Heart left ventricle (tissue), 16 donors: ENCODE measurements around the gene AHNAK2. TPM values are rescaled to one million over a fixed set of nuclear protein-coding genes. Genes with fewer than 3 reads are reported as not detected.

Source experiments
- ATAC-seq, 4 donors: fragments of 200-7000 bp; cut with Tn5 transposase; one replicate each; pipeline ENCODE4 v1.9.1; 2020 to 2022; ENCODE audit warnings: moderate library complexity in 4 of 4, mild to moderate bottlenecking in 3 of 4, moderate number of reproducible peaks in 1 of 4
- DNase-seq, 5 donors: peaks; one replicate each; pipeline ENCODE4 v3.0.0-alpha.2; 2020
- H3K27ac ChIP-seq, 12 donors: fragments of 200-600 bp; sonication (generic) in 4 of 12; one replicate each; pipeline versions ENCODE4 v1.5.0 to v1.8.0; 2016 to 2022; ENCODE audit warnings: mild to moderate bottlenecking in 2 of 12
- H3K27me3 ChIP-seq, 9 donors: fragments of 200-600 bp; sonication (generic) in 2 of 9; one replicate each; pipeline versions ENCODE4 v1.5.1 to v1.8.0; 2016 to 2022; ENCODE audit warnings: mild to moderate bottlenecking in 3 of 9
- H3K36me3 ChIP-seq, 9 donors: fragments of 200-600 bp; sonication (generic) in 2 of 9; one replicate each; pipeline versions ENCODE4 v1.5.0 to v1.8.0; 2018 to 2022; ENCODE audit warnings: mild to moderate bottlenecking in 2 of 9
- H3K4me1 ChIP-seq, 12 donors: fragments of 200-600 bp; sonication (generic) in 4 of 12; one replicate each; pipeline versions ENCODE4 v1.5.0 to v1.8.0; 2016 to 2022; ENCODE audit warnings: mild to moderate bottlenecking in 3 of 12
- H3K4me3 ChIP-seq, 12 donors: fragments of 200-600 bp; sonication (generic) in 4 of 12; one replicate each; pipeline versions ENCODE4 v1.5.0 to v1.8.0; 2017 to 2022; ENCODE audit warnings: mild to moderate bottlenecking in 9 of 12, moderate library complexity in 4 of 12
- H3K9me3 ChIP-seq, 12 donors: fragments of 200-600 bp; sonication (generic) in 4 of 12; one replicate each; pipeline versions ENCODE4 v1.5.0 to v1.8.0; 2016 to 2022; ENCODE audit warnings: mild to moderate bottlenecking in 1 of 12
- POLR2A ChIP-seq, 2 donors: fragments of 450-650 bp; IDR thresholded peaks; one replicate each; pipeline ENCODE4 v1.6.1; 2017; ENCODE audit warnings: antibody characterized with exemption in 2 of 2, mild to moderate bottlenecking in 2 of 2, moderate library complexity in 2 of 2
- WGBS, 4 donors: extraction: QIAGEN DNeasy Blood & Tissue Kit in 2 of 4; methylation state at CpG; one replicate each; pipeline versions ENCODE4 v1.1.5 to v1.1.7; 2013 to 2018; 5-methylcytosine and 5-hydroxymethylcytosine counted together
- intact Hi-C, 10 donors: fragments of 100-400 bp; cut with DNase I; formaldehyde crosslinking; loops; one replicate each; pipeline versions ENCODE4 v1.11.1 to v1.14.2; 2022
- polyA plus RNA-seq, 2 donors: library from polyadenylated mRNA; stranded (reverse); fragments of 200-250 nt; gene quantifications; one replicate each; pipeline ENCODE4 v1.2.3, GENCODE V29; 2013
- total RNA-seq, 9 donors: library from RNA; depleted of rRNA in 2 of 9; stranded (reverse); fragments of >200 nt in 2 of 9; fragmentation: NEBNext Ultra II Directional in 3 of 9; extraction: Animal tissue kit (Norgen Biotek cat#: 25700) in 3 of 9; gene quantifications; one replicate each; pipeline versions ENCODE4 v1.1.0 to v1.2.4, GENCODE V29; 2016 to 2023
- TF ChIP-seq, protein P1 (sequence below), 12 donors: fragments of 200-600 bp; sonication (generic) in 4 of 12; IDR thresholded peaks; one replicate each; pipeline versions ENCODE4 v1.5.0 to v1.8.0; 2018 to 2022; ENCODE audit warnings: antibody characterized with exemption in 12 of 12, mild to moderate bottlenecking in 5 of 12
- donor health status: ischemic (EF 13 %, LVEDD 7.1; RV severe dilation, severe dysfunction).
- donor health status: healthy with polysubstance abuse.
- donor health status: DM: no; HTN: yes; CAD: no.
- donor health status: DM: no; HTN: no; CAD: no.
- donor health status: ischemic (EF 25% LVEDD 6.9; RV normal size, moderate dysfunction).
- donor health status: ischemic (EF 25% LVEDD 5.7; RV mildly dilated, moderate dysfunction).
- donor health status: healthy.
- donor health status: DM: yes; HTN: yes; CAD: no.
- donor health status: ischemic (EF 35%, LVEDD 5.7; RV mildly dilated, moderate dysfunction).
- donor health status: nonischemic (EF 11% LVEDD 7.7; RV severe dilation, severe dysfunction).
- donor health status: DM: yes; HTN: yes; CAD: no.
- donor health status: PGD.
- donor health status: ischemic (EF 29% LVEDD 5.4; RV normal size, mild dysfunction).
- donor health status: nonischemic (EF 23%, LVEDD 6.1; RV moderate dilation, normal function).

Gene AHNAK2
- total and polyA plus RNA-seq, 11 donors, result 1.5 to 22.3 (median 2.9) TPM

DNA sequence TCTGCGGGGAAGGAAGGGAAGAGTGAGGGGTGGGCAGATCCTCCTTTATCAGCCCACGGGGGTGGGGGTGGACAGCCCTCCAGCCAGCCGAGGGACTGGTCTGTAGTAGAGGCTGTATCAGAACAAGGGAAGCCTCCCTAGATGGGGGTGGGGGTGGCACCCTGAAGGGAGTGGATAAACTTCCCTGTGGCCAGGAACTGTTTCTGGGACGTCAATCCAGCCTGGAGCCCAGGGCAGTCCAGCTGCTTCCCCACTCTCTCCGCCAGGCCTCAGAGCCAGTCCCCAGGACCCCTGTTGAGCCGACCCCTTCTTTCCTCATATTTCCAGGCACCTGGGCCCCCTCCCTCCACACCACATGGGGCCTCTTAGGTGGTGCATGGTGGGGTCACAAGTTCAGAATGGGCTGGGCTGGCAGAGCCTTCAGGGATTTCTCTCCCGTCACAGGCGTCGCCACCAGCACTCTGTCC, 46.8 kb downstream of the AHNAK2 start:
- ATAC-seq (no peak), DNase-seq (peak in 1 of 5 donors; percentile 11)
- no peaks in the 10 kb centered on the region for H3K36me3 ChIP-seq
- peaks cover 0 to 22% (median 5%) of the 10 kb centered on the region in 9 donors for H3K27me3 ChIP-seq
- WGBS, 4 donors, result 55 to 82% (median 59%) methylated on average over 3 to 9 of the region's 9 CpGs
- H3K27ac ChIP-seq, result peak overlapping the region in 1 of 12 donors; percentile 76
- peaks cover 0 to 19% (median 13%) of the 10 kb centered on the region in 12 donors for H3K4me1 ChIP-seq
- no peak overlapping the region for H3K4me3 ChIP-seq
- intact Hi-C loops, result loop anchor here in 2 of 10 donors (5.0 kb wide), 1 partner anchor 36 kb away; no protein-coding TSS in a partner anchor
- no peaks in the 10 kb centered on the region for H3K9me3 ChIP-seq
- no peak for TF ChIP-seq POLR2A (IDR thresholded peaks at IDR 0.05)
- TF ChIP-seq, protein P1, sequence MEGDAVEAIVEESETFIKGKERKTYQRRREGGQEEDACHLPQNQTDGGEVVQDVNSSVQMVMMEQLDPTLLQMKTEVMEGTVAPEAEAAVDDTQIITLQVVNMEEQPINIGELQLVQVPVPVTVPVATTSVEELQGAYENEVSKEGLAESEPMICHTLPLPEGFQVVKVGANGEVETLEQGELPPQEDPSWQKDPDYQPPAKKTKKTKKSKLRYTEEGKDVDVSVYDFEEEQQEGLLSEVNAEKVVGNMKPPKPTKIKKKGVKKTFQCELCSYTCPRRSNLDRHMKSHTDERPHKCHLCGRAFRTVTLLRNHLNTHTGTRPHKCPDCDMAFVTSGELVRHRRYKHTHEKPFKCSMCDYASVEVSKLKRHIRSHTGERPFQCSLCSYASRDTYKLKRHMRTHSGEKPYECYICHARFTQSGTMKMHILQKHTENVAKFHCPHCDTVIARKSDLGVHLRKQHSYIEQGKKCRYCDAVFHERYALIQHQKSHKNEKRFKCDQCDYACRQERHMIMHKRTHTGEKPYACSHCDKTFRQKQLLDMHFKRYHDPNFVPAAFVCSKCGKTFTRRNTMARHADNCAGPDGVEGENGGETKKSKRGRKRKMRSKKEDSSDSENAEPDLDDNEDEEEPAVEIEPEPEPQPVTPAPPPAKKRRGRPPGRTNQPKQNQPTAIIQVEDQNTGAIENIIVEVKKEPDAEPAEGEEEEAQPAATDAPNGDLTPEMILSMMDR (IDR thresholded peaks at IDR 0.05), result no peak

DNA sequence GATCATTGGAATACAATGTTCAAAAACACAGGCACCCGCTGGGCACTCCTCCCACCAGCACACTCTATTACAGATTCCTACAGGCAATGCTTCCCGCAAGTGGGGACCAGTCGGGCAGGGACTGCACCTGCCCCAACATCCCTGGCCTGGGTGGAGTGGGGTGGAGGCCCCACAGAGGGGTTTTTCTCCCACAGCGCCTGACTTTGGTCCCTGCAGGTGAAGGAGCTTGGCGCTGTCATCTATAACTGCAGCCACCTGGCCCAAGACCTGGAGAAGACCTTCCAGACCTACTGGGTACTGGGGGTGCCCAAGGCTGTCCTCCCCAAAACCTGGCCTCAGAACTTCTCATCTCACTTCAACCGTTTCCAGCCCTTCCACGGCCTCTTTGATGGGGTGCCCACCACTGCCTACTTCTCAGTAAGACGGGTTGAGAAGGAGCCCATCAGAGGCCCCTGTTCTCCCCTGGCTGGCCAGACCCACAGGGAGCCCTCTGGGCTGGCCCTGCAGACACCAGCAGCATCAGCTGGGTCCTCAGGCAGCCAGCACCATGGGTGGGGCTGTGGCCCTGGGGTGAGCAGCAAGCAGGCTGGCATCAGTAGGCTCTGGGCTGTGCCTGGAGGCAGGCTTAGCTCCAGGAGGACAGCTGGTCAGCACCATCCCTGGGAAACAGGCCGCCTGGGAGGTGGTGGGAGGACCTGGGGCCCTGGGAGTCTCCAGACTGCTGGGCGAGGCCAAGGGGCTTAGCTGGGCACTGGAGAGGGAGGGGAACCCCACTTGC, 47.5 kb downstream of the AHNAK2 start:
- peaks cover 0 to 24% (median 13%) of the 10 kb centered on the region in 12 donors for H3K4me1 ChIP-seq
- WGBS, 4 donors, result 86 to 96% (median 90%) methylated on average over 8 to 10 of the region's 10 CpGs
- peaks cover 0 to 22% (median 5%) of the 10 kb centered on the region in 9 donors for H3K27me3 ChIP-seq
- no peaks in the 10 kb centered on the region for H3K36me3 ChIP-seq
- H3K4me3 ChIP-seq, result no peak overlapping the region
- TF ChIP-seq, protein P1 (IDR thresholded peaks at IDR 0.05), result no peak
- TF ChIP-seq POLR2A (IDR thresholded peaks at IDR 0.05), result no peak
- ATAC-seq (no peak), DNase-seq (peak in 3 of 5 donors; percentile 4 to 53 (median 16))
- no peak overlapping the region for H3K27ac ChIP-seq
- H3K9me3 ChIP-seq, result no peaks in the 10 kb centered on the region
- intact Hi-C loops, result loop anchor here in 2 of 10 donors (5.0 kb wide), 1 partner anchor 37 kb away; no protein-coding TSS in a partner anchor

DNA sequence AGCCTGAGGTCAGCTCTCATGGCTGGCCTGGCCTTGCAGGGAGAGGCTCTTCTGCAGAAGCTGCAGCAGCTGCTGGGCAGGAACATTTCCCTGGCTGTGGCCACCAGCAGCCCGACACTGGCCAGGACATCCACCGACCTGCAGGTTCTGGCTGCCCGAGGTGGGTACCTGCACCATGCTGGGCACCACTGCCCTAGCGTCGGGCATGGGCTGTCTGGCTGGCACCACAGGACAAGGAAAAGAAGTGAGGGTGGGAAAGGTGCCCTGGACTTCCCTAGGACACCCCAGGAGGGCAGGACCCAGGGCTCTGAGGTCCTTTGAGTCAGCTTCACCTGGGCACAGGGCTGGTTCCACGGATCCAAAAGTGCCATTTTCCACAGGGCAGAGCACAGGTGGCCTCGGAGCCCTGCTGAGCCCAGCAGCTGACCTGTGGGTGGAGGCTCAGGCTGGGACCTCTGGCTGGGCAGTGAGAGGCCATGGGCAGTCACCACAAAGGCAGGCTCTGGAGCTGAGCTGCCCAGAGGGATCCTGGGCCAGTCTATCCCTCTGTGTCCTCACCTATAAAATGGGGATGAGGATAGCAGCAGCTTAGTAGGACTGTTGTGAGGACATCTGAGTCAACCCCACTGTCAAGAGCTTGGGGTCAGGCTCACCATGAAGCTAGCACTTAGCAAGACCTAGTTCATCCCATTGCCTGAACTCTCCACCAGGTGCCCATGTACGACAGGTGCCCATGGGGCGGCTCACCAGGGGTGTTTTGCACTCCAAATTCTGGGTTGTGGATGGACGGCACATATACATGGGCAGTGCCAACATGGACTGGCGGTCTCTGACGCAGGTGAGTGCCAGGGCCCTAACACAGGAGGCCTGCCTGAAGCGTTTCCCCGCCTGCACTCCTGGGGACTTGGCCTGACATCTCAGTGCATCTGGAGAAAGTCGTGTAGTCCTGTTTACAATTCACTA, 48.6 kb downstream of the AHNAK2 start:
- peaks cover 0 to 22% (median 5%) of the 10 kb centered on the region in 9 donors for H3K27me3 ChIP-seq
- intact Hi-C loops, result loop anchor here in 2 of 10 donors (5.0 kb wide), 1 partner anchor 38 kb away; no protein-coding TSS in a partner anchor
- DNase-seq (peak in 1 of 5 donors; percentile 15), ATAC-seq (no peak)
- no peaks in the 10 kb centered on the region for H3K9me3 ChIP-seq
- WGBS, 4 donors, result 87 to 89% (median 89%) methylated on average over 10 to 15 of the region's 15 CpGs
- H3K27ac ChIP-seq, result no peak overlapping the region
- peaks cover 0 to 33% (median 13%) of the 10 kb centered on the region in 12 donors for H3K4me1 ChIP-seq
- TF ChIP-seq, protein P1 (IDR thresholded peaks at IDR 0.05), result no peak
- TF ChIP-seq POLR2A (IDR thresholded peaks at IDR 0.05), result no peak
- H3K36me3 ChIP-seq, result no peaks in the 10 kb centered on the region
- no peak overlapping the region for H3K4me3 ChIP-seq
